BJ (cell line): Measurements from ENCODE around the gene GNPTAB. TPM values are rescaled to one million over a fixed set of nuclear protein-coding genes. Genes with fewer than 3 reads are reported as not detected.

Experiments used
- CTCF ChIA-PET: fragments of 350-600 bp; formaldehyde crosslinking; extraction: SDS; loops from one replicate; lab custom pipeline; 2021; ENCODE audit warnings: antibody characterized with exemption, inconsistent platforms; lab: Yijun Ruan, JAX
- POLR2A ChIA-PET: fragments of 300-600 bp; sonication (Branson Sonifier 250); formaldehyde crosslinking; extraction: SDS; loops from one replicate; lab custom pipeline; 2021; ENCODE audit warnings: antibody characterized with exemption; lab: Charles Lee
- DNase-seq: peaks from one replicate; pipeline ENCODE4 v3.0.0-alpha.2; 2011; ENCODE audit warnings: low read depth
- H3K27me3 ChIP-seq: 2 replicates; pipeline ENCODE4 v1.6.0; 2011; ENCODE audit warnings: low read length; ENCODE audit not compliant: control insufficient read depth, insufficient read depth
- H3K36me3 ChIP-seq: 2 replicates; pipeline ENCODE4 v1.5.1; 2011; ENCODE audit warnings: low read length; ENCODE audit not compliant: control insufficient read depth, insufficient read depth
- H3K4me3 ChIP-seq: 2 replicates; pipeline ENCODE4 v1.5.1; 2011; ENCODE audit warnings: low read depth, mild to moderate bottlenecking, control low read depth, low read length
- polyA plus RNA-seq: library from polyadenylated mRNA; depleted of rRNA; stranded (reverse); fragments of >200 nt; gene quantifications from 2 replicates; pipeline ENCODE4 v1.2.3, GENCODE V29; 2011
- TF ChIP-seq, protein P1 (sequence below): IDR thresholded peaks from 2 replicates; pipeline ENCODE4 v1.5.1; 2011; ENCODE audit warnings: low read depth, mild to moderate bottlenecking, control low read depth, inconsistent platforms, low read length, moderate library complexity; ENCODE audit not compliant: insufficient read depth

Gene GNPTAB
- polyA plus RNA-seq, 1 experiment: 20.5 TPM

GRCh38 chr12:101720118-101720517, 110.6 kb downstream of the GNPTAB start:
- Histone ChIP-seq H3K27me3 (no peaks in the 10 kb centered on the region), H3K4me3 (no peak overlapping the region), H3K36me3 (no peaks in the 10 kb centered on the region)
- TF ChIP-seq, protein P1, sequence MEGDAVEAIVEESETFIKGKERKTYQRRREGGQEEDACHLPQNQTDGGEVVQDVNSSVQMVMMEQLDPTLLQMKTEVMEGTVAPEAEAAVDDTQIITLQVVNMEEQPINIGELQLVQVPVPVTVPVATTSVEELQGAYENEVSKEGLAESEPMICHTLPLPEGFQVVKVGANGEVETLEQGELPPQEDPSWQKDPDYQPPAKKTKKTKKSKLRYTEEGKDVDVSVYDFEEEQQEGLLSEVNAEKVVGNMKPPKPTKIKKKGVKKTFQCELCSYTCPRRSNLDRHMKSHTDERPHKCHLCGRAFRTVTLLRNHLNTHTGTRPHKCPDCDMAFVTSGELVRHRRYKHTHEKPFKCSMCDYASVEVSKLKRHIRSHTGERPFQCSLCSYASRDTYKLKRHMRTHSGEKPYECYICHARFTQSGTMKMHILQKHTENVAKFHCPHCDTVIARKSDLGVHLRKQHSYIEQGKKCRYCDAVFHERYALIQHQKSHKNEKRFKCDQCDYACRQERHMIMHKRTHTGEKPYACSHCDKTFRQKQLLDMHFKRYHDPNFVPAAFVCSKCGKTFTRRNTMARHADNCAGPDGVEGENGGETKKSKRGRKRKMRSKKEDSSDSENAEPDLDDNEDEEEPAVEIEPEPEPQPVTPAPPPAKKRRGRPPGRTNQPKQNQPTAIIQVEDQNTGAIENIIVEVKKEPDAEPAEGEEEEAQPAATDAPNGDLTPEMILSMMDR: no peak
- DNase-seq: no peak
- CTCF ChIA-PET: no interaction called here
- POLR2A ChIA-PET: no interaction called here

DNA sequence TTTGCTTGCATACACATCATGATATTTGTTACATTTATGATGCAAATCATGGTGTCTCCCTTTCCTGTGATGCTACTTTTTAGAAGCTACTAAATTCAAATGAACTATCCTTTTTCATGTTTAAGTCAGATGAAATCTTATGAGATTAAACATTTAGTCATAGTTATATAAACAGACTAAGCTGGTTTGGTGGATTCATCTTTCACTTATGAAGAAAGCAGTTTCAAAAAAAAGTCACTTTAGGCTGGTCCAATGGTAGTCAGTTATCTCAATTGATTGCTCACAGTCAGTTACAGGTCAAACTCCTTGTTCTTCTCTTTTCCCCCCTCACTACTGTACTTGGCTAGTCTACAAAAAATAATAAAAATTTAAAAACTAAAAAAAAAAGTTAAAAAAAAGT, 111.2 kb downstream of the GNPTAB start:
- Histone ChIP-seq H3K4me3 (no peak overlapping the region), H3K27me3 (no peaks in the 10 kb centered on the region), H3K36me3 (no peaks in the 10 kb centered on the region)
- TF ChIP-seq, protein P1: no peak
- ChIA-PET CTCF (no interaction called here), POLR2A (no interaction called here)
- DNase-seq: no peak

DNA sequence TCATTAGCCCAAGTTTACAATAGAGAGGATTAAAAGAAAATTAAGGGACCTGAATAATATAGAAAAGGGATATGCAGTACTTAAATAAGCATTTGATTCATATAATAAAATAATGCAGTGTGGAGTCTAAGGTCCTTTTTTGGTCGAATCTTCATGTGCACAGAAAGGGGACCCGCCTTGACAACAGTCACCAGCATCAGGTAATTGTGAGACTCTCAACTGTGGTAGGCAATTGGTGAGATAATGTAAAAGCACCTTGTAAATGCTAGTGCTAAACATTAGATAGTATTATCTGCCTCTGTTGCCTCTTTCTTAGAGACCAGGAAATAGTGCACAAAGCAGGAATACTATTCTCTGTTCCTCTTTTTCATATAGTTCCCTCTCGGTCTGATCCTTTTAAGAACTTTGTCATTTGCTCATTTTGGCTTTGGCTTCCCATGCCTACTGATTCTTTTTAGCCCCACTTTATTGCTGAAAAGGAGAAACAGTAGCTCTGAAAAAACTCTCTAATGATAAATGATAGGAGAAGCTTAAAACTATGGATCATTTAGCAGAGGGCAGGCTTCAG, 115.8 kb downstream of the GNPTAB start:
- POLR2A ChIA-PET: no interaction called here
- no peak overlapping the region for H3K4me3 ChIP-seq
- CTCF ChIA-PET: interaction anchor here (0.9 to 1.0 kb wide), 2 partner anchors 12 to 18 kb away, joined by 3 read pairs; no protein-coding TSS in a partner anchor
- TF ChIP-seq, protein P1: no peak
- no peak for DNase-seq
- no peaks in the 10 kb centered on the region for H3K27me3 ChIP-seq
- no peaks in the 10 kb centered on the region for H3K36me3 ChIP-seq

DNA sequence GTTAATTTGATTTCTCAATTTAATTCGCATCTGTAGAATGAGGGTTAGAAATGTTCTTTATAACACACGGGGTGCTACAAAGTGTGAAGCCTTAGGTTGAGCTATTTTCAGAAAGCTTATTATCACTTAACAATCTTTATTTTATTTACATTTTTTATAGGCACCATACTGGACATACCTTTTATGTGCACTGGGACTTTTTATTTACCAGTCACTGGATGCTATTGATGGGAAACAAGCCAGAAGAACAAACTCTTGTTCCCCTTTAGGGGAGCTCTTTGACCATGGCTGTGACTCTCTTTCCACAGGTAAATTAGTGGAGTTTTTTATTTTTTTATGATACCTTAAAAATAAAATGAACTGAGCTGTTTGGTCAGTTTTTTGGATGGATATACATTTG, 116.8 kb downstream of the GNPTAB start:
- CTCF ChIA-PET: interaction anchor here (0.9 kb wide), 1 partner anchor 11 kb away, joined by 3 read pairs; no protein-coding TSS in a partner anchor
- no peak for DNase-seq
- no peak overlapping the region for H3K4me3 ChIP-seq
- no peaks in the 10 kb centered on the region for H3K36me3 ChIP-seq
- TF ChIP-seq, protein P1: no peak
- POLR2A ChIA-PET: no interaction called here
- H3K27me3 ChIP-seq: no peaks in the 10 kb centered on the region

DNA sequence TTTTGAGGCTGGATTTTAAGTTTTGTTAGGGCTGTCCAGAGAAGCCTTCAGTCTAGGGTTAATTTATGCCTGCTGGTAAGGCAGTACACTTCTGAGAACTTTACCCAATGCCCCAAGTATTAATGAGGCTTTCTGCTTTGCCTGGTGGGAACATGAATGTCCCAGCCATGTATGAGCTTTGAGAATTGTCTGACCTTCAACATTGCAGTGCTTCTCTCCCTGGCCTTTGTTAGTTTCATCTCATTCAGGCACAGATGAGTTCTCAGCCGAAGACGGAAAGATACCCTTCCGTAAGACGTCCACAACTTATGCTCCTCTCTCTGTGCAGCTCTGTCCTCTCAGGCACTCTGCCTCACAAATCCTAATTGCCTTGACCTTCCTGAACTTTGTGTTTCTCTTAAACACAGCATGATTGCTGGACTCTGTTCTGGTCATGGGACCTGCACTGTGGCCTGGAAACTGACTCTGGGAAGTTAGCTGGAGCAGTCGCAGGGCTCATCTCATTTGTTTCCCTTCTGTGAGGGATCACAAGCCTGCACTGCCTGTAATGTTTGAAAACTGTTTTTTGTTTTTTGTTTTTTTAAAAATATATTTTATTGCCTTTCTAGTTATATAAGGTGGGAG, 117.6 kb downstream of the GNPTAB start:
- Histone ChIP-seq H3K36me3 (no peaks in the 10 kb centered on the region), H3K27me3 (no peaks in the 10 kb centered on the region), H3K4me3 (no peak overlapping the region)
- ChIA-PET CTCF (no interaction called here), POLR2A (no interaction called here)
- DNase-seq: no peak
- TF ChIP-seq, protein P1: no peak
